Breast epithelium (tissue), 3 donors: Measurements from ENCODE around the gene TYSND1.

ENCODE experiments used
- POLR2A ChIP-seq: fragments of 450-650 bp; IDR thresholded peaks from one replicate; pipeline ENCODE4 v1.6.1; 2016; ENCODE audit warnings: antibody characterized with exemption, mild to moderate bottlenecking, moderate library complexity
- POLR2AphosphoS5 ChIP-seq, 3 donors: sonication (generic); formaldehyde crosslinking; IDR thresholded peaks; one replicate each; pipeline ENCODE4 v1.6.1; 2017; ENCODE audit warnings: antibody characterized with exemption in 3 of 3
- TF ChIP-seq, protein P1 (sequence below), 3 donors: fragments of 450-650 bp; IDR thresholded peaks; one replicate each; pipeline ENCODE4 v1.5.1; 2016 to 2017; ENCODE audit warnings: antibody characterized with exemption in 3 of 3, mild to moderate bottlenecking in 3 of 3, moderate library complexity in 3 of 3

DNA sequence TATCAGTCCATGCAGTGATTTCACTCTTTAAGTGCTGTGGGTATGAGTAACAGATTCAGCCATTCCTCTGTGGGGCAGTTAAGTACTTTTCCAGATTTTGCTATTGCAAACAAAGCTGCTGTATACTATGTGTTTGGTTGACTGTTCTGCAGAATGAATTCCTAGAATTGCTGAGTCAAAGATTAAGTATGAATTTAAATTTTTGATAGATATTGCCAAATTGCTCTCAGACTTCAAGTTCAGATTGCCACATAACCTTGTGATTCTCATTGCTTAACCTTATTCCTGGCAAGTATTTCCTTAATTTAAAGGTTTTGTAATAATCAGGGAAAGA lies 45.4 kb upstream of the TYSND1 start:
- TF ChIP-seq, protein P1, sequence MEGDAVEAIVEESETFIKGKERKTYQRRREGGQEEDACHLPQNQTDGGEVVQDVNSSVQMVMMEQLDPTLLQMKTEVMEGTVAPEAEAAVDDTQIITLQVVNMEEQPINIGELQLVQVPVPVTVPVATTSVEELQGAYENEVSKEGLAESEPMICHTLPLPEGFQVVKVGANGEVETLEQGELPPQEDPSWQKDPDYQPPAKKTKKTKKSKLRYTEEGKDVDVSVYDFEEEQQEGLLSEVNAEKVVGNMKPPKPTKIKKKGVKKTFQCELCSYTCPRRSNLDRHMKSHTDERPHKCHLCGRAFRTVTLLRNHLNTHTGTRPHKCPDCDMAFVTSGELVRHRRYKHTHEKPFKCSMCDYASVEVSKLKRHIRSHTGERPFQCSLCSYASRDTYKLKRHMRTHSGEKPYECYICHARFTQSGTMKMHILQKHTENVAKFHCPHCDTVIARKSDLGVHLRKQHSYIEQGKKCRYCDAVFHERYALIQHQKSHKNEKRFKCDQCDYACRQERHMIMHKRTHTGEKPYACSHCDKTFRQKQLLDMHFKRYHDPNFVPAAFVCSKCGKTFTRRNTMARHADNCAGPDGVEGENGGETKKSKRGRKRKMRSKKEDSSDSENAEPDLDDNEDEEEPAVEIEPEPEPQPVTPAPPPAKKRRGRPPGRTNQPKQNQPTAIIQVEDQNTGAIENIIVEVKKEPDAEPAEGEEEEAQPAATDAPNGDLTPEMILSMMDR (IDR thresholded peaks at IDR 0.05): no peak
- TF ChIP-seq POLR2A (no peak), POLR2AphosphoS5 (IDR thresholded peaks at IDR 0.05) (no peak)
